Activated CD8-positive, alpha-beta memory T cell treated with anti-CD3 and anti-CD28 coated beads for 4 hours (primary cell): ENCODE data around the gene HMCN2.
"Not testable (repeated sequence)": the region's sequence is repeated elsewhere in the genome, so short reads cannot be mapped to it uniquely, and the experiment has no call there.

ENCODE experiments used
- DNase-seq, 2 donors: peaks; one replicate each; pipeline ENCODE4 v3.0.0-alpha.2; 2020; ENCODE audit warnings: low read depth in 2 of 2

The HMCN2 gene

GRCh38 chr9:130391866-130392265 is 126.3 kb downstream of the HMCN2 start:
- DNase-seq = no peak

- no peak for DNase-seq
Observed at GRCh38 chr9:130393681-130394071, 128.1 kb downstream of the HMCN2 start.

GRCh38 chr9:130394320-130394719 is 128.8 kb downstream of the HMCN2 start:
- DNase-seq = no peak

- DNase-seq = no peak
Observed at GRCh38 chr9:130394814-130395470, 129.4 kb downstream of the HMCN2 start.

- no peak for DNase-seq
Observed at GRCh38 chr9:130395810-130396435, 130.4 kb downstream of the HMCN2 start.

- DNase-seq = no peak
Observed at GRCh38 chr9:130396581-130396980, 131.0 kb downstream of the HMCN2 start.

- no peak for DNase-seq
Observed at GRCh38 chr9:130398487-130399240, 133.1 kb downstream of the HMCN2 start.

- DNase-seq = no peak
Observed at GRCh38 chr9:130399768-130400167, 134.2 kb downstream of the HMCN2 start.

GRCh38 chr9:130400870-130401269 is 135.3 kb downstream of the HMCN2 start:
- DNase-seq = no peak

GRCh38 chr9:130401742-130402141 is 136.2 kb downstream of the HMCN2 start:
- not testable (repeated sequence) for DNase-seq

GRCh38 chr9:130402243-130402642 is 136.7 kb downstream of the HMCN2 start:
- DNase-seq = no peak

- no peak for DNase-seq
Observed at GRCh38 chr9:130402645-130403440, 137.3 kb downstream of the HMCN2 start.

- no peak for DNase-seq
Observed at GRCh38 chr9:130405657-130406257, 140.2 kb downstream of the HMCN2 start.

- DNase-seq = no peak
Observed at GRCh38 chr9:130406278-130406895, 140.8 kb downstream of the HMCN2 start.

- no peak for DNase-seq
Observed at GRCh38 chr9:130407916-130408663, 142.5 kb downstream of the HMCN2 start.

- DNase-seq = no peak
Observed at GRCh38 chr9:130408669-130409068, 143.1 kb downstream of the HMCN2 start.

GRCh38 chr9:130409246-130409645 is 143.7 kb downstream of the HMCN2 start:
- DNase-seq = no peak

GRCh38 chr9:130410443-130410842 is 144.9 kb downstream of the HMCN2 start:
- no peak for DNase-seq

GRCh38 chr9:130411566-130411915 is 146.0 kb downstream of the HMCN2 start:
- no peak for DNase-seq

- no peak for DNase-seq
Observed at GRCh38 chr9:130414081-130414731, 148.6 kb downstream of the HMCN2 start.
